Nephron progenitor cell (in vitro differentiated cells): Measurements from ENCODE around the gene PARD3.
A peak's percentile ranks its signal among the peaks of the same experiment; 100 is the strongest.
"Not testable (repeated sequence)": the region's sequence is repeated elsewhere in the genome, so short reads cannot be mapped to it uniquely, and the experiment has no call there.

ENCODE experiments used
- DNase-seq: peaks from one replicate; pipeline ENCODE4 v3.0.0; 2021
- H3K27ac Mint-ChIP-seq: 2 replicates; pipeline ENCODE4 v1.8.0; 2021; ENCODE audit warnings: mild to moderate bottlenecking, moderate library complexity, mixed read lengths
- H3K27me3 Mint-ChIP-seq: 2 replicates; pipeline ENCODE4 v1.8.0; 2021; ENCODE audit warnings: mild to moderate bottlenecking, low read depth, mixed read lengths; ENCODE audit not compliant: poor library complexity
- H3K36me3 Mint-ChIP-seq: 2 replicates; pipeline ENCODE4 v1.8.0; 2021; ENCODE audit warnings: low read depth, mixed read lengths
- H3K4me1 Mint-ChIP-seq: 2 replicates; pipeline ENCODE4 v1.8.0; 2021; ENCODE audit warnings: mixed read lengths
- H3K4me3 Mint-ChIP-seq: 2 replicates; pipeline ENCODE4 v1.8.0; 2021; ENCODE audit warnings: mild to moderate bottlenecking, moderate library complexity, mixed read lengths
- H3K9me3 Mint-ChIP-seq: 2 replicates; pipeline ENCODE4 v1.8.0; 2021; ENCODE audit warnings: mild to moderate bottlenecking, moderate library complexity, mixed read lengths
- TF ChIP-seq, protein P1 (sequence below): fragments of 200-600 bp; sonication (generic); IDR thresholded peaks from 2 replicates; pipeline ENCODE4 v1.5.0; 2021; ENCODE audit warnings: antibody characterized with exemption

The PARD3 gene

DNA sequence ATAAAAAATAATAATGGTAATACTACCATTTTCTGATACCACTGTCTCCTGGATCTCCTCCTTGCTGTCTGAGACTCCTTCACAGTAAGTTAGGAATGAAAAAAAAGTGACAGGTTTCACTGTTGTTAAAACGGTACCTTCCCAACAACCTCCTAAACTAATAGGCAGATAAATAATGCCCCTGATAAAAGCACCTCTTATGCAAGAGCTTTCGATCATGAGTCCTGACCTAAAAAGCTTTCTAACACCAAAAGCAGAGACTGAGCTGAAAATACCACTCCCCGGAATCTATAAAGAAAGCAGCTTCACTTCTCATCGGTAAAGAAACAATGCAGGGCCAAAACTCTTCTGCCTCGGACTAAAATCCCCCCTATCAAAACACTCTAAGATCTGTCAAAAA is 14.5 kb downstream of the PARD3 start:
- peaks cover 22% of the 10 kb centered on the region for H3K36me3 Mint-ChIP-seq
- TF ChIP-seq, protein P1, sequence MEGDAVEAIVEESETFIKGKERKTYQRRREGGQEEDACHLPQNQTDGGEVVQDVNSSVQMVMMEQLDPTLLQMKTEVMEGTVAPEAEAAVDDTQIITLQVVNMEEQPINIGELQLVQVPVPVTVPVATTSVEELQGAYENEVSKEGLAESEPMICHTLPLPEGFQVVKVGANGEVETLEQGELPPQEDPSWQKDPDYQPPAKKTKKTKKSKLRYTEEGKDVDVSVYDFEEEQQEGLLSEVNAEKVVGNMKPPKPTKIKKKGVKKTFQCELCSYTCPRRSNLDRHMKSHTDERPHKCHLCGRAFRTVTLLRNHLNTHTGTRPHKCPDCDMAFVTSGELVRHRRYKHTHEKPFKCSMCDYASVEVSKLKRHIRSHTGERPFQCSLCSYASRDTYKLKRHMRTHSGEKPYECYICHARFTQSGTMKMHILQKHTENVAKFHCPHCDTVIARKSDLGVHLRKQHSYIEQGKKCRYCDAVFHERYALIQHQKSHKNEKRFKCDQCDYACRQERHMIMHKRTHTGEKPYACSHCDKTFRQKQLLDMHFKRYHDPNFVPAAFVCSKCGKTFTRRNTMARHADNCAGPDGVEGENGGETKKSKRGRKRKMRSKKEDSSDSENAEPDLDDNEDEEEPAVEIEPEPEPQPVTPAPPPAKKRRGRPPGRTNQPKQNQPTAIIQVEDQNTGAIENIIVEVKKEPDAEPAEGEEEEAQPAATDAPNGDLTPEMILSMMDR = no peak
- H3K4me3 Mint-ChIP-seq = no peak overlapping the region
- peaks cover 41% of the 10 kb centered on the region for H3K4me1 Mint-ChIP-seq
- peak overlapping the region; percentile 8 for H3K27ac Mint-ChIP-seq
- no peak for DNase-seq
- H3K27me3 Mint-ChIP-seq = no peaks in the 10 kb centered on the region
- H3K9me3 Mint-ChIP-seq = no peaks in the 10 kb centered on the region

DNA sequence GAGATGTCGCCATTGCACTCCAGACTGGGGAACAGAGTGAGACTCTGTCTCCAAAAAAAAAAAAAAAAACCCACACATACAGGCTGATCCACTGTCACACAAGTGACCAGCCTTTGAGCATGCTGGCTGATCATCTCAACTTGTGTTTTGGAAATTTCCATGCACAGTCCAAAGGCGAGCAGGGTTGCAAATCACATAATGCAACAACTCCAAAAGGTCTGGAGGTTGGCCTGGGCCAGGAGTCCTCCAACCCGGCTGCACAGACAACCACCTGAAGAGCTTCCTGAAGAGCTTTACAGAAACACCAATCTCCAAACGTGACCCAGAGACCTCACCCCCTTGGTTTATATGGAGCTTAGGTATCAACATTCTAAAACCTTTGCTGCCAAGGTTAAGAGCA is 16.4 kb downstream of the PARD3 start:
- no peak overlapping the region for H3K27ac Mint-ChIP-seq
- peaks cover 56% of the 10 kb centered on the region for H3K4me1 Mint-ChIP-seq
- no peak overlapping the region for H3K4me3 Mint-ChIP-seq
- H3K27me3 Mint-ChIP-seq = no peaks in the 10 kb centered on the region
- peaks cover 22% of the 10 kb centered on the region for H3K36me3 Mint-ChIP-seq
- TF ChIP-seq, protein P1 = no peak
- DNase-seq = no peak
- H3K9me3 Mint-ChIP-seq = no peaks in the 10 kb centered on the region

DNA sequence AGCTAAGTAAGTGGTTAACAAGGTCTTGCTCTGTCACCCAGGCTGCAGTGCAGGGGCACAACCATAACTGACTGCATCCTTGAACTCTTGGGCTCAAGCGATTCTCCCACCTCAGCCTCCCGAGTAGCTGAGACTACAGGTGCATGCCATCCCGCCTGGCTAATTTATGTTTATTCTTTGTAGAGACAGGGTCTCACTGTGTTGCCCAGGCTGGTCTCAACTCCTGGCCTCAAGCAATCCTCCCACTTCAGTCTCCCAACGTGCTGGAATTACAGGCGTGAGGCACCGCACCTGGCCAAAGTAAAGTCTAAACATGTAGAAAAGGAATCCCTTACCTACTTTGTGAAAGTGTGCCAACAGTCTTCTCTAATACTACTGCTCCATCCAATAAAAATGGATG is 17.9 kb downstream of the PARD3 start:
- TF ChIP-seq, protein P1 = no peak
- no peak overlapping the region for H3K27ac Mint-ChIP-seq
- H3K36me3 Mint-ChIP-seq = peaks cover 22% of the 10 kb centered on the region

DNA sequence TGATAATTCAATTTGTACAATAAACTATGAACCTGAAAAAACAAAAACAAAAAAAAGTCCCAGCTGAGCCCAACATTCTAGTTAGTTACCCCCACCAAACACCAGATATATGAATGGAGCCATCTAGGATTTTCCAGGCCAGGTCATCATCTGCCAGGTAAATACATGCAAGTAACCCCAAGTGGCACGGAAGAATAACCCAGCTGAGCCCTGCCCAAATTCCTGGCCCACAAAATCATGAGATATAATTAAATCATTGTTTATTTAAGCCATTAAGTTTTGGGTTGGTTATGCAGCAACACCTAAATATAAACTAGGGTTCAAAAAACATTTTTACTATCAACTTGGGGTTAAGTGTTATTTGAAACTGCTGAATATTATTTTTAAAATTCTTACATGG is 19.0 kb downstream of the PARD3 start:
- Mint-ChIP-seq H3K4me3 (no peak overlapping the region), H3K9me3 (no peaks in the 10 kb centered on the region), H3K27ac (no peak overlapping the region), H3K27me3 (no peaks in the 10 kb centered on the region), H3K4me1 (peaks cover 69% of the 10 kb centered on the region), H3K36me3 (peaks cover 22% of the 10 kb centered on the region)
- TF ChIP-seq, protein P1 = no peak
- no peak for DNase-seq

More for the DNA sequence above, 17.9 kb downstream of the PARD3 start:
- H3K9me3 Mint-ChIP-seq = no peaks in the 10 kb centered on the region
- no peak for DNase-seq
- peaks cover 67% of the 10 kb centered on the region for H3K4me1 Mint-ChIP-seq
- H3K27me3 Mint-ChIP-seq = no peaks in the 10 kb centered on the region
- no peak overlapping the region for H3K4me3 Mint-ChIP-seq

DNA sequence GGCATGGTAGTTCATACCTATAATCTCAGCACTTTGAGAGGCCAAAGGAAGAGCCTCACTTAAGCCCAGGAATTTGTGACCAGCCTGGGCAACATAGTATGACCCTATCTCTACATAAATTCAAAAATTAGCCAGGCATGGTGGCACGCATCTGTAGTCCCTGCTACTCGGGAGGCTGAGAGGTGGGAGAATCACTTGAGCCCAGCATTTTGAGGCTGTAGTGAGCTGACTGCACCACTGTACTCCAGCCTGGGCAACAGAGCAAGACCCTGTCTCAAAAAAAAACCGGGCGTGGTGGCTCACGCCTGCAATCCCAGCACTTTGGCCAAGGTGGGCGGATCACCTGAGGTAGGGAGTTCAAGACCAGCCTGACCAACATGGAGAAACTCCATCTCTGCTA is 19.8 kb downstream of the PARD3 start:
- TF ChIP-seq, protein P1 = no peak
- no peak overlapping the region for H3K27ac Mint-ChIP-seq
- H3K9me3 Mint-ChIP-seq = no peaks in the 10 kb centered on the region
- no peaks in the 10 kb centered on the region for H3K27me3 Mint-ChIP-seq
- H3K4me1 Mint-ChIP-seq = peaks cover 69% of the 10 kb centered on the region
- DNase-seq = no peak
- H3K4me3 Mint-ChIP-seq = no peak overlapping the region
- H3K36me3 Mint-ChIP-seq = peaks cover 22% of the 10 kb centered on the region

DNA sequence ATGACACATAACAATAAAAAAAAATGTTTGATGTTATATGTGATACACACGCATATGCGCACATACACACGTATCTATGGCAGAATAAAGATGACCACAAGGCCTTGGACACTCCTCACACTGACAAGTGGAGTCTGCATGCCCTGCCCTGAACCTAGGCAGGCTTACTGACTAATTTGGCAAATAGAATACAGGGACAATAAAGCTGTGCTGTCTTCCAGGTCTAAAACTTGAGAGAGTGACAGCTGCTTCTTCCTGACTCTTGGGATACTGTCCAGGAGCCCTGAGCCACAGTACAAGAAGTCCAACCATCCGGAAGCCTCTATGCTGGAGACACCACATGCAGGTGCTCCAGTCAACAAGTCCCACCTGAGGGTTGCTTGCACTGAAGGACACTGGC is 20.3 kb downstream of the PARD3 start:
- Mint-ChIP-seq H3K4me1 (peaks cover 74% of the 10 kb centered on the region), H3K27me3 (no peaks in the 10 kb centered on the region), H3K9me3 (no peaks in the 10 kb centered on the region), H3K4me3 (no peak overlapping the region), H3K27ac (no peak overlapping the region), H3K36me3 (peaks cover 22% of the 10 kb centered on the region)
- TF ChIP-seq, protein P1 = no peak
- DNase-seq = no peak

DNA sequence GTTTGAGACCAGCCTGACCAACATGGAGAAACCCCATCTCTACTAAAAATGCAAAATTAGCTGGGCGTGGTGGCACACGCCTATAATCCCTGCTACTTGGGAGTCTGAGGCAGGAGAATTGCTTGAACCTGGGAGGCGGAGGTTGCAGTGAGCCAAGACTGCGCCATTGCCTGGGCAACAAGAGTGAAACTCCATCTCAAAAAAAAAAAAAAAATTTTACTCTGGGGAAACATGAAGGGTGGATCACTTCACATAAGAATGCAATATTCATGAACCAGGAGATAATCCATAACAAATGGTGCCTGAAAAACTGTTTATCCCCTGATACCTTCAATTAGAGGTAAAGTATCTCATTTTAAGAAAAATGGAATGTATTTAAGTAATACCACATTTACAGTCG is 21.5 kb downstream of the PARD3 start:
- H3K9me3 Mint-ChIP-seq, H3K4me3 Mint-ChIP-seq, H3K27me3 Mint-ChIP-seq, DNase-seq, H3K27ac Mint-ChIP-seq: not testable (repeated sequence)
- H3K36me3 Mint-ChIP-seq = peaks cover 18% of the 10 kb centered on the region
- H3K4me1 Mint-ChIP-seq = peaks cover 69% of the 10 kb centered on the region
